ENCODE results near the gene TPGS2.
"Not testable (repeated sequence)": the region's sequence is repeated elsewhere in the genome, so short reads cannot be mapped to it uniquely, and the experiment has no call there.

The TPGS2 gene

DNA sequence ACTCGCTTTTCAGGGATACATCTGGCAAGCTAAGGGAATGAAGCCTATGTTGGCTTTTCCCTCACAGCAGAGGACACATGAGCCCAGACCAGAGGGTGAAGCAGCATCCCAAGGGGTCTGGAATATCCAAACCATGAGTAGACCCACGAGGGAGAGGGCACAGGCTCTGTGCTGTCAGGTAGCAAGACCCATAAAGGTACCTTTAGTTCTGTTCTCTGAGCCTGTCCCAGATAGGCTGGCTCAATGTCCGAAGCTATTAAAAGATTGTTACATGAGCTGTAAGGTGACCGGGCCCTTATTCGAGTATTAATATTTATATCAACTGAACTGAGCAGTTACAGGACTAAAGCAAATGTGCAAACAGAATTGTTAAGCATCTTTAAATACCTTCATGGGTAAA lies 52.2 kb downstream of the TPGS2 start:
- no peak for DNase-seq (ENCODE audit: low spot score)

DNA sequence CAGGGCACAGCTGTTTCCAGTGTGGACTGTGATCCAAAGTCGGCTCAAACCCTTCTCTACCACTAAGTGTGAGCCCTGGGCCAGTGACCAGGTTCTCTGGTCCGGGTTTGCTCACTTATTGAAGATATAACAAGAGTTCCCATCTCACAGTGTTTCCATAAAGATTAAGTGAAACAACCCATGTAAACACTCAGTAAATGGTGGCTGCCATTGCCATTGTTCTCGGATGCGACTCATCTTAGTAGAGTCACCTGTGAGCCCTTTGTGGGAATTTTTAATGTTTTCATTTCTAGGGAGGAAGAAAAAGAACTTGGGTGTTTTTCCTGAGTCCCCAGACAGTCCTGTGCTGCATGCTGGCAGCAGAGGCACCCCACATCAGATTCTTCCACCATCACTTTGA lies 53.4 kb downstream of the TPGS2 start:
- DNase-seq (ENCODE audit: low spot score), result no peak

DNA sequence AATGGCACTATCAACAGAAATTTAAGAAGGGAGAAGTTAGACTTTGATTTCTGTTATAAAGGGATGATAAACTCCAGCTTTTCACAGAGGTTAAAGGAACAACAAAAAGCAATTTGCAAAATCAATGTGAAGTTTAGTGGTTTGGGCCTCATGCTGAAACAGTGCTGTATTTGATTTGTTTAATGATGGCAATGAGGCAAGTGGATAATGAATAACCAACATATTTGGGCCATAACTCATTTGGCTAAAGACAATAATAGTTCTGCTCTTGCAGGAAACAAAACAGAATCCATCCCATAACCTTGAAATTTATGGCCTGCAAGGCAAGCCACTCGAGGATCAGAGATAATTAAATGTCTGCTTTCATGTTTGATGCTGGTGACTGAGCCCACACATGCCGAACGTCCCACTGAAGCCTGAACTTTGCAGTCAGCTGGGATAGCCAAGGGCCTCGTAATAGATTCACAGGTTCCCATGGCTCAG lies 56.5 kb downstream of the TPGS2 start:
- DNase-seq (ENCODE audit: low spot score), result no peak

DNA sequence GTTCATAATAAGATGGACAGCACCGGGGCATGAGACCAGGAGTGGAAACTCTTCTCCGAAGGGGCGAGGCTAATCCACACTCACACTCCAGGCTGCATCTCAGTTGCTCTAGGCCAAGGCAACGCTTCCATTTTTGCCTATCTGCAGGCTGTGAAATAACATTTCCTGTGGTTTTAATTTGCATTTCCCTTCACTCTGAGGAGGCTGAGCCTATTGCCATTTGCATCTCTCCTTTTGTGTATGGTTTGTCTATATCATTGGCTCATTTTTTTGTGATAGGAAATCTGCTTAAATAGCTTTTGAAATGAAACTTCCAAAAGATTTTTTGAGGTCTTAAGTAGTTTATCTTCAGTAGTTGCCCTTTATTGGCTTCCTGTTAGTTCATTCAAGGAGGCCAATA lies 57.6 kb downstream of the TPGS2 start:
- DNase-seq (ENCODE audit: low spot score), result no peak

DNA sequence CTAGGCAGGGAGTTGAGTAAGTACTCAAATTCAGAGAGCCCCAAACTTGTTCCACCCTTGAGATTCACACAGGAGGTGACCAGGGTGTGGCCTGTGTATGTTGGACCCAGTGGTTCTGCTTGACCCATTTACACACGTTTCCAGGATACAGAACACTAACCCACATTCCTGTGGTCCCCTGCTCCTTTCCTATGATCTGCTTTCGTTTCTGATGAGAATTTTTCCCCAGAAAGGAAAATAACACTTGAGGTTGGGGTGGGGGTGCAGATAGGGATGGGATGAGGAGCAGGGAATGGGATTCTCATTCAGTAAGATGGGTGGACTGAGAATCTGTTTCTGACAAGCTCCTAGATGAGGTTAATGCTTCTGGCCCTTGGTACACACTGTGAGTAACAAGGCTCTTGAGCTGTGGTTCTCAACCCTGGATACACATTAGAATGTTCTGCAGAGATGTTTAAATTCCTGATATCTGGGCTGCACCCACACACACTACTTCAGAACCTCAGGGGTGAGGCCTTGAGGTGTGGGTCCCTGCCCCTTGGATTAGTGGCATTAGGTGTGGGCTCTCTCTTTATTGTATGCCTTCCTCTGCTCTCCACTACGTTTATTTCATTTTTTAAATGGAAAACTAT lies 58.4 kb downstream of the TPGS2 start:
- DNase-seq (ENCODE audit: low spot score), result no peak

DNA sequence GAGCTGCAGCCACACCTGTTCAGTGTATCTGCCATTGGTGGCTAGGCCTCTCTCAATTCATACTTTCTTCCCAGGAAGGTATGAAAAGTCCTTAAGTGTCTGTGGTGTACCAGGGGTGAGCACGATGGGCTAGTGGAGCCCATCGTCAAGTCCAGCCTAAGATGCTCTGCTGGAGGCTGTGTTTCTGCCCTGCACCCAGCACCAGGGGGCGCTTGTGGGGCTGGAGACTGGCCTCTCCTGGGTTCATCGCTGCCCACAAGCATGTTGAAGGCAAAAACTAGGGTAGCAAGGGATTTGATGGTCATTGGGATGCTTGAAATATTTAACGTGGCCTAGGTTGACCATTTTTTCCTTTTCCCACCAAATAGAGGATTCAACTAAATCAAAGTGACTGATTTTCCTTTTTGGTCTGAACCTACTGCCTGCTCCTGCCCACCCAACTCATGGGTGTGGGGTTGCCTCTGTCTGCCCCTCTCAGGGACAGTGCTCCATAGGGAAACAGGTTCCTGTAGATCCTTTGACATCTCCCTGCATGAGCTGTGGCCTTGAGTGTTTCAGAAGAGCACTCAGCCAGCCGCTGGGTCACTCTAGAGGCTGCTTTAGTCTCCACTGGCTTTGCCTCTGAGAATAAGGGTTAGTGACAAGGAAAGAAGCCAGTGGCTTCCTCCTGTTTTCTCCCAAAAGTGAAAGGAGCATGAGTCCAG lies 59.0 kb downstream of the TPGS2 start:
- DNase-seq (ENCODE audit: low spot score), result no peak

DNA sequence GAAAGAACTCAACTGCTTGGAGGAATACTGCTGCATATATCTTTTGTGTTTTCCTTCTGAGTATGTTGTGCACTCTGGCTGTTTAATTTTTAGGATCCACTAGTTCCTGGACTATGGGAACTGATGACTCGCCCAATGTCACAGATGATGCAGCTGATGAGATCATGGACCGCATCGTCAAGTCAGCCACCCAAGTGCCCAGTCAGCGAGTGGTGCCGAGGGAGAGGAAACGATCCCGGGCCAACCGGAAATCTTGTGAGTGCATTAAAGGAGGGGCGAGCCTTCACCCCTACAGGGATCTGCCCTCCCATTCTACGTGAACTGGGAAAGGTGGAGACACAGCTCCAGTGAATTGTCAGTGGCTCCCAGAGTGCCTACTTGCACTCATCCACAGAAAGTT lies 59.6 kb downstream of the TPGS2 start:
- DNase-seq (ENCODE audit: low spot score), result no peak

DNA sequence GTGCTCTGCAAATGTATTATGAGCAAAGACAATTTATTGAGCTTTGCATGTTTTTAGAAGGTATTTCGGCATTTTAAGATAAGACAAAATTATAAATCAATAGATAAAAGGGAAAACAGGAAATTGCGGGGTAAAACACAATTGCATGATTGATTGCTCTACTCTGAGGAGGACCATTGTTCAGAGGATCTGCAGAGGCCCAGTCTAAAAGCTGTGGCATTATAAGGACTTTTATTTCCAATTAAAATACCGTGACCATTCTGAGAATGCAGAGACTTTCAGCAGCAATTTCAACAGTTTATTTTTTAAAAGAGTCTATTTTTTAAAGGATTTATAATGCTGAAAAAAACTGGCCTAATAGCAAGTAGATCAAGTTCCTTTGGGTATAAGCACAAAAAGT lies 62.0 kb downstream of the TPGS2 start:
- DNase-seq (ENCODE audit: low spot score), result no peak

DNA sequence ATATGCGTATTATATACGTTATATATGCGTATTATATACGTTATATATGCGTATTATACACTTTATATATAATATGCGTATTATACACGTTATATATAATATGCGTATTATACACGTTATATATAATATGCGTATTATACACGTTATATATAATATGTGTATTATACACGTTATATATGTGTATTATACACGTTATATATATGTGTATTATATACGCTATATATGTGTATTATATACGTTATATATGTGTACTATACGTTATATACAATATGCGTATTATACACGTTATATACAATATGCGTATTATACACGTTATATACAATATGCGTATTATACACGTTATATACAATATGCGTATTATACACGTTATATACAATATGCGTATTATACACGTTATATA lies 65.8 kb downstream of the TPGS2 start:
- not testable (repeated sequence) for DNase-seq (ENCODE audit: low spot score)

DNA sequence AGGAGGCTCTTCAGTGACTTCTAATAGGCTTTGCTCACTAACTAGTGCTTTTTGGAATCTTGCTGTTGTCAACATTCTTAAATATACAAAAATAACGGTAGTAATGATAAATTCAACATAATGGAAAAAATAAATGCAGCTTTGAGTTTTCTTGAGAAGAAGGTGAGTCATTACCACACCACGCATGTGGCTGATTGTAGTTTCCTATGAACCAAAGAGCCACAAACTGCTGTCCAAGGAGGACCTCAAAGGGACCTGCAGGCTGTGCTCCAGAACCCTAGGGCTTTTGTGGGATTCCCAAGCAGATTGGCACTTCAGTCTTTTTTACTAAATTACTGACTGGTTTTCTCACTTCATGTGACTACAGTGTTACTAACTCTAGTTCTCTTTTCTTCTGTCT lies 66.7 kb downstream of the TPGS2 start:
- no peak for DNase-seq (ENCODE audit: low spot score)

DNA sequence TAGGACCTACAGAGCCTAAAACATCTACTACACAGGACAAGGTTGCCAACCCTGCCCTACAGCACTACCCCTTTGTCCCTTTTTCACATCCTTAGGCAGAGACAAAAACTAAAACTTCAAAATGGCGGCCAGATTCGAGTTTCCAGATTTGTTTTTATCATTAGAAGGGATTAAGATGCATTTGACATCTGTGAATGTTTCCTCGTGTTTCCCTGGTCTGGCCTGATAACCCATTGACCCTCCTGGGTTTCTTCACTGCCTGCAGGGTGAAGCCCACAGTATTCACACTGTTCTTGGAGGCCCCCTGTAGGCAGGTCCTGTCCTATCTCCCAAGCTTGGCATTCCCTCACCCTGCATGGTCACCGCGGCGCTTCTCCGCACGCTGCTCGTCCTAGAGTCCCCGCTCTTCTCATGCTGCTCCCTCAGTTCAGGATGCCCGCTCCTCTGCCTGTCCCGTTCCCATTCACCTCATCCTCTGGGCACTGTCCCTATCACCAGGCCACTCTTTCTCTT lies 67.6 kb downstream of the TPGS2 start:
- DNase-seq (ENCODE audit: low spot score), result no peak

DNA sequence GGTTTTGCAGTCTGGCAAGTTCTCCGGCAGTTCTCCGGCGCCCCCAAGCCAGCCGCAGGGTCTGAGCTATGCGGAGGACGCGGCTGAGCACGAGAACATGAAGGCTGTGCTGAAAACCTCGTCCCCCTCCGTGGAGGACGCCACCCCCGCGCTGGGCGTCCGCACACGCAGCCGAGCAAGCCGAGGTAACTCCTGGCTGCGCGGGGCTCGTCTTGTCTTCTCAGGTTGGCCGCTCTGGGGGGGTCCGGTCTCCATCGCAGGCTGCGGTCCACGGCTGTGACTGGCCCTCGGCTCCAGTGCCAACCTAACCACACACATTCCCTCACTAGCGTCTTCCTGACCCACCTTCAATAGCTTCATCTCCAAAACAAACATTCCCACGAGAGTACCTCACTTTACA lies 68.2 kb downstream of the TPGS2 start:
- DNase-seq (ENCODE audit: low spot score), result no peak

DNA sequence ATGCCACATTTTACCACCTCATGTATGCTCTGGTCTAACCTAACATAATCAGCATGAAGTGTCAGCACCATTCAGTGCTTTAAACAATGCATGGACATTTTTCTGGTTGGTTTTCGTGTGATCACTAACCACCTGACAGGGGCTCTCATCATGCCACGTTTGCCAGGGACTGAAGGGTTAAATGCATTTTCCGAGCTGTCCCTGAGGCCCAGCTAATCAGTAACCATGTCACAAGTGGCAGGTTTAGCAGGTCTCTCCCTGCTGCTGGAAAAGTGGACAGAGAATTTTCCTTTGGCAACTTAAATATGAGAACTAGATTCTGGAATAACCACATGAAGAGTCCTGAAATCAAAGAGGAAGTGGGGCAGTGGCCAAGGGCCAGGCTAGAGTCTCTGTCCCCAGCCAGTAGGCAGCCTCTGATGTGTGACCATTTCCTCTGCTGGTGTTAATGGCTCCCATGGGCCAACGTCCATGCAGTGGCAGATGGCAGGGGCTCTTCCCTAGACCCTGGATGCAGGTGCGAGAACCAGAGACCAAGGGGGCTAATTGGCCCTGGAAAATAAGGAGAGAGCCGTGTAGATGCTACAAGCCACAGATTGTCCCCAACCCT lies 69.5 kb downstream of the TPGS2 start:
- DNase-seq (ENCODE audit: low spot score), result no peak

DNA sequence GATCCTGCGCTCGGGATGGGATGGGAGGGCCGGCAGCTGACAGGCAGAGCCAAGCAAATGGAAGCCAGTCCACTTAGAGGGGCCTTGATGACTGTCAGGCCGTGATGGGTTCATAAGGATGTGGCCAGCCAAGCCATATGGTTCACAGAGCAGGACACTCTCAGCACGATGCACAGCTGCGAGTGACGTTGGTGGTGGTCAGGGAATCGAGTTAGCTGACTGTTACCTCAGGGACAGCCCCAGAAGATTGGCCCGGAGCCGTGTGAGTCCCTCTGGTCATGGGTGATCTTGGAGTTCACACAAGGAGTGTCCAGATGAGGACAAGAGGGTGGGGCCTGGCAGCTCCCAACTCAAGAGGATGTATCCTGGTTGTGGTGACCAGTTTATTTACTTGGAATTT lies 70.2 kb downstream of the TPGS2 start:
- peak; percentile 20 for DNase-seq (ENCODE audit: low spot score)

DNA sequence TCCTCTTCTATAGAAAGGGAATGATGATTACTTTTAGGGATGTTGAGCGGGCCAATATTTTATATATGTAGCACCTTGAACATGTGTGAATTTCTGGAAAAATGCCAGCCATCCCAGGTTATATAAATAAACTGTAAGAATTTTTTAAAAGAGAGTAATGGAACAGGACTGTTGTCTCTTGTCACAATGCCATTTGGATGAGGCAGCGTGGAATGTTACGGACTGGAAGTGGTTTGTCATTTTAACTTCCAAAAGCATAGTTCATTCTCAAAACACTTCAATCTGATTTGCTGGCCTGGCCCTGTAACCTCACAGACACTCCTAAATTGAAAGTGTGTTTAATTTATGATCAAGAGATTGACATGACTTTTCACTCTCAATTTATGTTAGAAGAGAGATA lies 70.8 kb downstream of the TPGS2 start:
- DNase-seq (ENCODE audit: low spot score), result no peak

DNA sequence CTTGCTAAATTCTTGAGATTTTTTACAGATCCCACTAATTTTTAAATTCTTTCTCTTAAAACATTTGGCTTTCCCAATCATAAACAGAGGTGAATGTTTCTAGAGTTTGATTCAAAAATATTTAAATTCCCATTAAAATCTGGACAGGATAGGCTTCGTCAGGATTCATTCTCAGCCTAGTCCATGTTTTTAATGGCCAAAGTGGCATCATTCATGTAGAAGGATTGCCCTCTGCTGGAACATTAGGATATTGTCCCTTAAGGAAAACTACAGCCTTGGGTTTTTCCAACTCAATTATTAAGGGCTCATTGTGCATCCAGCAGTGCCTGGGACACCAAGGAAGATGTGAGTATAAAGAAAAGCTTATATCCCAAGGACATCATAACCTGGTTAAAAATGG lies 71.7 kb downstream of the TPGS2 start:
- peak; percentile 26 for DNase-seq (ENCODE audit: low spot score)

DNA sequence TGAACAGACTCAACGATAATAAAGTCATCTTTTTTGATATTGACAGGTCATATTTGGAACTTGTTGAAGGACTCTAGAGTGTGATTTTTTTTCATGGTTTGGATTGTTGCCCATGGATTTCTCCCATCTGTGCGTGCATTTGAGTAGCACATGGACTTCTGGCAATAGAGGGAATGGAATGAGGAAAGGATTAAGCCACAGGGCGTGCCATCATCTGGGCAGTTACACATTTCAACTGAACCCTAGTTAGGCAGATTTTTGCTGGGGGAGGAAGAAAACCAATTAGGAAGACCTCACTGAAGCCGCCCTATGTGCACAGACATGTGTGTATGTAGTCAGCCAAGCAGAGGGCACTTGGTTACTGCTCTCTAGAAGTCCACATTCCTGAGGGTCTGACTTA lies 72.6 kb downstream of the TPGS2 start:
- no peak for DNase-seq (ENCODE audit: low spot score)

DNA sequence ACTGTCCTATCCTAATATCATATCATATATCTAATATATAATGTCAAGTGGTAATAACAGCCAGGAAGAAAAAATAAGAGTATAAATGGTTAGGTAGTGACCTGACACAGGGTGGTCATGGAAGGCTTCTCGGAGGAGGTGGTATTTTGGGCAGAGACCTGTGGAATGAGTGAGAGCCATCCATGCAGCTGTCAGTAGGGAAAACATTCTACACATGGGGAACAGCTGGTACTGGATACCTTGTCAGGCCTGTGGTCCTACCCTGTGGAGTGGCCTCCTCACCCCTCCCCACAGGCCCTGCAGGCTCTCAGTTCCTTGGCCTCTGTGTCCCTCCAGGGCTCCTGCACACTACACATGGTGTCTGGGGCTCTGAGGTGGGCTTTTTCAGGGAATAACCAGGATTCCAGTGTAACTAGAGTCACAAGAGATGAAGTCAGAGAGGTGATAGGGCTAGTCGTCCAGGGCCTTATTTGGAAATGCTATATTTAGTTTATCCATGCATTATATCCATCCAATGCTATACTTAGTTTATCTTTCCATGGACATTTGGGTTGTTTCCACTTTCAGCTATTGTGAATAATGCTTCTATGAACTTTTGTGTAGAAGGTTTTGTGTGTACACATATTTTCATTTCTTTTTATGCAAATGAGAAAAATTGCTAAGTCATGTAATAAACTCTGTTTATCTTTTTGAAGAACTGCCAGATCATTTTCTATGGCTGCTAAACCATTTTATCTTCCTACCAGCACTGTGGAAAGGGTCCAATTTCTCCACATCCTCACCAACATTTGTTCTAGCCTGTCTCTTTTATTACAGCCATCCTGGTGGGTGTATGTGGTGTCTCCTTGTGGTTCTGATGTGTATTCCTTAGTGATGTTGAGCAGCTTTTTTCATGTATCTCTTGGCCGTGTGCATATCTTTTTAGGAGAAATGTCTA lies 75.6 kb downstream of the TPGS2 start:
- DNase-seq (ENCODE audit: low spot score), result no peak

DNA sequence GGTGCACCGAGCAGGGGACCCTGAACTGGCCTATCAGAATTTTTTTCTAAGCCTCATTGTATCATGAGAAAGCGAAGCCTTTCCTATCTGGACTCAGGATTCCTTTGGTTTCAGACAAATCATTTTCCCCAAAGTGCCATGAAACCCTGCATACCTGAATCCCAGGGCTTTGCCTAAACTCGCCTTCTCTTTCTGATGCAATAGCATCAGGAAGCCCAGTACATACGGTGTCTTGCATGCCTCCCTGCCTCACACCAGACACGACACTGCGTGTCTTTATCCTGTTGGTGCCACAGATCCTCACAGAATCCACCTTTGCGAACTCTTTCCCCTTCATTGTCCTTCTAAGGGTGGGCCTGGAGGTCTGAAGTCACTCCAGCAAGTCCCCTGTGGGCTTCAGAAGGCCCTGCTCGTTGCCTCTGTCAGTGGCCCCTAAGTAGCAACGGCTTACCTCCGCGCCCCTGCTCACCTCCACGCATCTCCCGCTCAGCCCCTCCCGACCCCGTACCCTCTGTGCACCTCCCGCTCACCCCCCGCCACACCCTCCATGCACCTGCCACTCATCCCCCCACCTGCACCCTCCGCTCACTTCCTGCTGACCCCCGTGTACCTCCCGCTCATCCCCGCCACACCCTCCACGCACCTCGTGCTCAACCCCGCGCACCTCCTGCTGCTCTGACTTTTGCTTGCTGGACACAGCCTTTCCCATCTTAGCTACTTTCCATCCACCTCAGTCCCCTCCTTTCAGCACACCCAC lies 83.4 kb downstream of the TPGS2 start:
- DNase-seq (ENCODE audit: low spot score), result no peak

DNA sequence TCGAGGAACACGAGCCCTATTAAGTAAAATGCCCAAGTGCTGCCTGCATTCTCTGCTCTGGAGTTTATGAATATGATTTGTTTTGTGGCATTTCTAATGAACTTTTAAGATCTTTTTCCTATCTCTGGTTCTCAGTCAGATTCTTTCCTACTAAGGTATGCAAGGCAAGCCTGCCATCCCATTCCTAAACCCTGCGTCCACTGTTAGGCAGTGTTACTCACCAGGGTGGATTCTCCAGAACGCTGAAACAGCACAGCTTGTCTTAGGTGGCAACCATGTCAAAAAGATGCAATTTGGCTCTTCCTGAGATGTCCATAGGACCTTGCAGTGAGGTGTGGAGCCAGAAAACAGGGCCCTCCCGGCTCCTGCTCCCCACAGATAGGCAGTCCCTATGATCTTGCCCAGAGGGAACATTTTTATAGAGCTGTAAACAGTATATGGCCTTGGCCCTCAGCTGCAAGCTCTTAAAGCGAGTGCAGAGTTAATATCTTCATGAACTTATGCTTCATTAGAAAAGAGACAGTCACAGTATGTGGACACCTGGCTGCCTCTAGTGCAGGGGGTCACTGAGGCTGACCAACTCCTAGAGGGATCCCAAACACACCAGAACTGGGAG lies 84.4 kb downstream of the TPGS2 start:
- no peak for DNase-seq (ENCODE audit: low spot score)

Data from SK-N-DZ (cell line).